Caco-2 (cell line): ENCODE results near the gene TET1. TPM values are rescaled to one million over a fixed set of nuclear protein-coding genes. Genes with fewer than 3 reads are reported as not detected.
"Not testable (repeated sequence)": the region's sequence is repeated elsewhere in the genome, so short reads cannot be mapped to it uniquely, and the experiment has no call there.

ENCODE experiments used
- BruUV-seq: library from RNA; stranded (reverse); fragments of 400-500 nt; replicated peaks from 2 replicates; lab custom pipeline; 2021; lab: Mats Ljungman, UMichigan
- CTCF ChIA-PET: fragments of 300-600 bp; sonication (Branson Sonifier 250); formaldehyde crosslinking; loops from one replicate; lab custom pipeline; 2022; ENCODE audit warnings: antibody characterized with exemption; lab: Charles Lee
- POLR2A ChIA-PET: fragments of 300-600 bp; sonication (Branson Sonifier 250); formaldehyde crosslinking; loops from one replicate; lab custom pipeline; 2022; ENCODE audit warnings: antibody characterized with exemption; lab: Charles Lee
- DNase-seq, 2 experiments: peaks; one replicate each; pipeline versions ENCODE4 v3.0.0 to v3.0.0-alpha.2; 2020 to 2022
- H3K27me3 ChIP-seq: replicated peaks from 2 replicates; pipeline ENCODE4 v1.6.0; 2011; ENCODE audit warnings: low read length; ENCODE audit not compliant: control insufficient read depth, insufficient read depth
- H3K36me3 ChIP-seq: 2 replicates; pipeline ENCODE4 v1.5.1; 2011; ENCODE audit warnings: low read length; ENCODE audit not compliant: control insufficient read depth, insufficient read depth
- H3K4me1 ChIP-seq: fragments of 250-450 bp; sonication (Bioruptor Pico); 2 replicates; pipeline ENCODE4 v1.5.1; 2020; ENCODE audit warnings: mild to moderate bottlenecking
- H3K4me3 ChIP-seq: 2 replicates; pipeline ENCODE4 v1.5.1; 2011; ENCODE audit warnings: low read depth, mild to moderate bottlenecking, control low read depth, low read length
- H3K9me3 ChIP-seq: fragments of 250-450 bp; sonication (Bioruptor Pico); 2 replicates; pipeline ENCODE4 v1.5.1; 2020; ENCODE audit warnings: mild to moderate bottlenecking, moderate library complexity
- H3K27ac Mint-ChIP-seq: one replicate; pipeline ENCODE4 v1.8.0; 2022; ENCODE audit warnings: mixed read lengths; ENCODE audit not compliant: unreplicated experiment
- H3K27me3 Mint-ChIP-seq: one replicate; pipeline ENCODE4 v1.8.0; 2022; ENCODE audit warnings: mixed read lengths; ENCODE audit not compliant: insufficient read depth, unreplicated experiment
- H3K36me3 Mint-ChIP-seq: one replicate; pipeline ENCODE4 v1.8.0; 2022; ENCODE audit warnings: mild to moderate bottlenecking, mixed read lengths; ENCODE audit not compliant: insufficient read depth, unreplicated experiment
- H3K4me1 Mint-ChIP-seq: one replicate; pipeline ENCODE4 v1.8.0; 2022; ENCODE audit warnings: low read depth, mixed read lengths; ENCODE audit not compliant: unreplicated experiment
- H3K4me3 Mint-ChIP-seq: one replicate; pipeline ENCODE4 v1.8.0; 2022; ENCODE audit warnings: mild to moderate bottlenecking, moderate library complexity, mixed read lengths; ENCODE audit not compliant: unreplicated experiment
- H3K9me3 Mint-ChIP-seq: one replicate; pipeline ENCODE4 v1.8.0; 2022; ENCODE audit warnings: mixed read lengths; ENCODE audit not compliant: unreplicated experiment
- intact Hi-C: fragments of 100-400 bp; cut with micrococcal nuclease; formaldehyde crosslinking; loops from one replicate; pipeline ENCODE4 v1.10.0; 2022; ENCODE audit not compliant: unreplicated experiment
- total RNA-seq: library from RNA; stranded (reverse); gene quantifications from 2 replicates; pipeline ENCODE4 v1.2.3, GENCODE V29; 2022
- TF ChIP-seq, protein P1 (sequence below), 2 experiments: fragments of 200-600 bp in 1 of 2; IDR thresholded peaks; 1 replicate in 1 of 2; 2 replicates in 1 of 2; pipeline versions ENCODE4 v1.5.1 to v1.8.0; 2011 to 2022; ENCODE audit warnings: antibody characterized with exemption in 1 of 2, control low read depth in 1 of 2, inconsistent platforms in 1 of 2, low read depth in 1 of 2, low read length in 1 of 2, mild to moderate bottlenecking in 1 of 2, moderate library complexity in 1 of 2; ENCODE audit not compliant: insufficient read depth in 1 of 2, severe bottlenecking in 1 of 2, unreplicated experiment in 1 of 2

Gene TET1
- total RNA-seq, 1 experiment from 2014 or later = 18.6 TPM

DNA sequence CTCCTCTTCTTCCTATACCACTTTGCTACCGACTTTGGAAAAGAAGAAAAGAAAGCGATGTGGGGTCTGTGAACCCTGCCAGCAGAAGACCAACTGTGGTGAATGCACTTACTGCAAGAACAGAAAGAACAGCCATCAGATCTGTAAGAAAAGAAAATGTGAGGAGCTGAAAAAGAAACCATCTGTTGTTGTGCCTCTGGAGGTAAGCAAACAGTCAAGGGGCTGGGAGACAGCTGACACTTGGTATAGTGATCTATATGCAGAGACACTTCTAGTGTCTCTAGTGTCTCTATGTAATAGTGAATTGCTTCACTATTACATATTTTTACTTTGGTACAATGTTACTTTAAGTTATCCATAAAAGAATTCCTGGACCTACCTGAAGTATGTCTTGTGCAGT lies 13.9 kb downstream of the TET1 start:
- Mint-ChIP-seq H3K4me3 (no peak overlapping the region), H3K27ac (no peak overlapping the region), H3K4me1 (no peaks in the 10 kb centered on the region), H3K27me3 (no peaks in the 10 kb centered on the region), H3K36me3 (peaks cover 27% of the 10 kb centered on the region), H3K9me3 (no peaks in the 10 kb centered on the region)
- POLR2A ChIA-PET = no interaction called here
- peaks cover 2% of the 10 kb centered on the region; the same call in 1 of the 2 replicates for H3K36me3 ChIP-seq
- H3K27me3 ChIP-seq = no peaks in the 10 kb centered on the region
- intact Hi-C loops = no loop called here
- BruUV-seq = no TSS peak
- no peaks in the 10 kb centered on the region for H3K9me3 ChIP-seq
- DNase-seq = no peak
- CTCF ChIA-PET = interaction anchor here (0.5 kb wide), 1 partner anchor 314 kb away, joined by 5 read pairs; no protein-coding TSS in a partner anchor
- TF ChIP-seq, protein P1, sequence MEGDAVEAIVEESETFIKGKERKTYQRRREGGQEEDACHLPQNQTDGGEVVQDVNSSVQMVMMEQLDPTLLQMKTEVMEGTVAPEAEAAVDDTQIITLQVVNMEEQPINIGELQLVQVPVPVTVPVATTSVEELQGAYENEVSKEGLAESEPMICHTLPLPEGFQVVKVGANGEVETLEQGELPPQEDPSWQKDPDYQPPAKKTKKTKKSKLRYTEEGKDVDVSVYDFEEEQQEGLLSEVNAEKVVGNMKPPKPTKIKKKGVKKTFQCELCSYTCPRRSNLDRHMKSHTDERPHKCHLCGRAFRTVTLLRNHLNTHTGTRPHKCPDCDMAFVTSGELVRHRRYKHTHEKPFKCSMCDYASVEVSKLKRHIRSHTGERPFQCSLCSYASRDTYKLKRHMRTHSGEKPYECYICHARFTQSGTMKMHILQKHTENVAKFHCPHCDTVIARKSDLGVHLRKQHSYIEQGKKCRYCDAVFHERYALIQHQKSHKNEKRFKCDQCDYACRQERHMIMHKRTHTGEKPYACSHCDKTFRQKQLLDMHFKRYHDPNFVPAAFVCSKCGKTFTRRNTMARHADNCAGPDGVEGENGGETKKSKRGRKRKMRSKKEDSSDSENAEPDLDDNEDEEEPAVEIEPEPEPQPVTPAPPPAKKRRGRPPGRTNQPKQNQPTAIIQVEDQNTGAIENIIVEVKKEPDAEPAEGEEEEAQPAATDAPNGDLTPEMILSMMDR (IDR thresholded peaks at IDR 0.05; ENCODE audit: insufficient read depth in 1 of 2, low read depth in 1 of 2, low read length in 1 of 2, severe bottlenecking in 1 of 2, unreplicated experiment in 1 of 2) = no peak
- no peaks in the 10 kb centered on the region for H3K4me1 ChIP-seq
- no peak overlapping the region for H3K4me3 ChIP-seq

DNA sequence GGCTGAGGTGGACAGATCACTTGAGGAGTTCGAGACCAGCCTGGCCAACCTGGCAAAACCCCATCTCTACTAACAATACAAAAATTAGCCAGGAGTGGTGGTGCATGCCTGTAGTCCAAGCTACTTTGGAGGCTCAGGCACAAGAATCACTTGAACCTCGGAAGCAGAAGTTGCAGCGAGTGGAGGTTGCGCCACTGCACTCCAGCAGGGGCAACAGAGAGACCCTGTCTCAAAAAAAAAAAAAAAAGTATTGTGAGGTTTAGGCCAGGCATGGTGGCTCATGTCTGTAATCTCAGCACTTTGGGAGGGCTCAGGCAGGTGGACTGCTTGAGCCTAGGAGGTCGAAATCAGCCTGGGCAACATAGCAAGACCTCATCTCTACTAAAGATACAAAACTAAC lies 16.0 kb downstream of the TET1 start:
- Histone ChIP-seq H3K9me3 (no peaks in the 10 kb centered on the region), H3K4me1 (no peaks in the 10 kb centered on the region), H3K4me3 (no peak overlapping the region), H3K27me3 (no peaks in the 10 kb centered on the region), H3K36me3 (peaks cover 2% of the 10 kb centered on the region; the same call in 1 of the 2 replicates)
- Mint-ChIP-seq H3K27me3 (no peaks in the 10 kb centered on the region), H3K9me3 (no peaks in the 10 kb centered on the region), H3K4me3 (no peak overlapping the region), H3K4me1 (no peaks in the 10 kb centered on the region), H3K36me3 (peaks cover 27% of the 10 kb centered on the region), H3K27ac (no peak overlapping the region)
- DNase-seq = peak in 1 of 2 experiments; percentile 36
- POLR2A ChIA-PET = no interaction called here
- TF ChIP-seq, protein P1 (IDR thresholded peaks at IDR 0.05; ENCODE audit: insufficient read depth in 1 of 2, low read depth in 1 of 2, low read length in 1 of 2, severe bottlenecking in 1 of 2, unreplicated experiment in 1 of 2) = peak in 1 of 2 experiments; percentile 32
- CTCF ChIA-PET = no interaction called here
- no TSS peak for BruUV-seq
- intact Hi-C loops = no loop called here

DNA sequence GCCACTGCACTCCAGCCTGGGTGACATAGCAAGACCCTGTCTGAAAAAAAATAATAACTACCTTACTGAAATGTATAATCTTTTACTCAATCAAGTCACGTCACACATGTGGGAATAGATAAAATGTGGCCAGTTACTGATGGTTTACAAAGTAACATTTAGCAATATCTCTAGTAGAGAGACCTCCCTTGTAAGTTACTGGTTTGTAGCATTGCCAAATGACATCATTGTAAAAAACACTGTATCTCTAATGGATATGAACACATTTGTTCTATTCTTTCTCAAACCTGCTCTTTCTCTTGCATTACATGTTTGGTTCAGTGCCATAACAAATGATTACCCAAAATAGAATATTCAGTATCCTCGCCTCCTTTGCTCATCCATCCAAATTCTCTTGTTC lies 18.8 kb downstream of the TET1 start:
- ChIA-PET CTCF (no interaction called here), POLR2A (no interaction called here)
- no peaks in the 10 kb centered on the region for H3K36me3 ChIP-seq
- Mint-ChIP-seq H3K9me3 (no peaks in the 10 kb centered on the region), H3K4me1 (no peaks in the 10 kb centered on the region), H3K27me3 (no peaks in the 10 kb centered on the region), H3K36me3 (peaks cover 15% of the 10 kb centered on the region), H3K4me3 (no peak overlapping the region), H3K27ac (no peak overlapping the region)
- H3K4me1 ChIP-seq = no peaks in the 10 kb centered on the region
- no peak overlapping the region for H3K4me3 ChIP-seq
- H3K27me3 ChIP-seq = no peaks in the 10 kb centered on the region
- H3K9me3 ChIP-seq = no peaks in the 10 kb centered on the region
- DNase-seq = no peak
- TF ChIP-seq, protein P1 (IDR thresholded peaks at IDR 0.05; ENCODE audit: insufficient read depth in 1 of 2, low read depth in 1 of 2, low read length in 1 of 2, severe bottlenecking in 1 of 2, unreplicated experiment in 1 of 2) = no peak
- BruUV-seq = no TSS peak
- intact Hi-C loops = no loop called here

DNA sequence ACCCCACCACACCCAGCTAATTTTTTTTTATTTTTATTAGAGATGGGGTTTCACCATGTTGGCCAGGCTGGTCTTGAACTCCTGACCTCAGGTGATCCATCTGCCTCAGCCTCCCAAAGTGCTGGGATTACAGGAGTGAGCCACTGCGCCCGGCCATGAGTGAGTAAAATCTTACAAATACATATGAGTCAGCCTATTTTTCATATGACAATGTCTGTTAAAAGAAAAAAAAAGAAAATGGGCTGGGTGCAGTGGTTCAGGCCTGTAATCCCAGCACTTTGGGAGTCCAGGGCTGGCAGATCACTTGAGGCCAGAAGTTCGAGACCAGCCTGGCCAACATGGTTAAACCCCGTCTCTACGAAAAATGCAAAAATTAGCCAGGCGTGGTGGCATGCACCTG lies 24.1 kb downstream of the TET1 start:
- H3K4me3 Mint-ChIP-seq, POLR2A ChIA-PET, H3K27me3 ChIP-seq, H3K4me3 ChIP-seq, H3K4me1 ChIP-seq, H3K9me3 Mint-ChIP-seq, DNase-seq, H3K27me3 Mint-ChIP-seq, H3K9me3 ChIP-seq, H3K36me3 Mint-ChIP-seq, intact Hi-C loops, H3K4me1 Mint-ChIP-seq, H3K36me3 ChIP-seq, H3K27ac Mint-ChIP-seq, BruUV-seq: not testable (repeated sequence)
- CTCF ChIA-PET = interaction anchor here (0.7 kb wide), 1 partner anchor 172 kb away, joined by 3 read pairs; no protein-coding TSS in a partner anchor
